NCI-H524 (cell line): Measurements from ENCODE around the gene C6orf52.

Experiments
- DNase-seq, 2 experiments: peaks; one replicate each; lab custom pipeline; 2025; lab: John Stamatoyannopoulos, UW

Gene C6orf52

DNA sequence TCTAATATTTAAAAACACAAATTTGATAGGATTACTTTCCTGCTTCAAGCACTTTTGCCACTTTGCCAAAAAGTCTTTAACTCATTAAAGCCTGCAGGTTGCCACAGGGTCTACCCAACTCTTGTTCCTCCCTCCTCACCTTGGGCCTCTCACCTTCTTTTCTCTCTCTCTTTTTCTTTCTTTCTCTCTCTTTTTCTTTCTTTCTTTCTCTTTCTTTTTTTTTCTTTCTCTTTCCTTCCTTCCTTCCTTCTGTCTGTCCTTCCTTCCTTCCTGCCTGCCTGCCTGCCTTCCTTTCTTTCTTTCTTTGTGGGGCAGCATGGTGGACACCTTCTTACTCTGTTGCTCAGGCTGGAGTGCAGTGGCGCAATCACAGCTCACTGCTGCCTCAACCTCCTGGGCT, 50.2 kb downstream of the C6orf52 start:
- no peak for DNase-seq

- no peak for DNase-seq
Measured at GRCh38 chr6:10643201-10643651, 51.2 kb downstream of the C6orf52 start.

- no peak for DNase-seq
Measured at GRCh38 chr6:10641528-10641927, 52.9 kb downstream of the C6orf52 start.

GRCh38 chr6:10640412-10640811, 54.0 kb downstream of the C6orf52 start:
- no peak for DNase-seq

DNA sequence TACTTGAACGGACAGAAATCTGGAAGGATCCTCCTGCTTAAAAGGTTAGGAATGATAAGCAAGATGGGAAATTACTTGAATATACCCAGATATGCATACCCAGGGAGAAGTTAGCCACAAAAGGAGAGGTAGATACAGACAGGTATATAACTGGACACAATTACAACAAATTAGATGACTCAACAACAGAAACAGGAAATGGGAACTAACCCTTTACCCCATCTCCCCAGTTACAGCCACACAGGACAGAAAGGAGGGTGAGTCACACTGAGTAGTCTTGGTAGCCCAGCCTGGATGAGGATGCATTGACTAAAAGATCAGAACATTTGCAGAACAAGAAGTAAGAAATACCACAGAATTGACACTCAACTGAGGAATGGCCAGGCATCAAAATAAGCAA, 61.2 kb downstream of the C6orf52 start:
- DNase-seq, result no peak

- DNase-seq, result no peak
Measured at GRCh38 chr6:10630178-10630577, 64.2 kb downstream of the C6orf52 start.

GRCh38 chr6:10627800-10628199, 66.6 kb downstream of the C6orf52 start:
- DNase-seq, result no peak

DNA sequence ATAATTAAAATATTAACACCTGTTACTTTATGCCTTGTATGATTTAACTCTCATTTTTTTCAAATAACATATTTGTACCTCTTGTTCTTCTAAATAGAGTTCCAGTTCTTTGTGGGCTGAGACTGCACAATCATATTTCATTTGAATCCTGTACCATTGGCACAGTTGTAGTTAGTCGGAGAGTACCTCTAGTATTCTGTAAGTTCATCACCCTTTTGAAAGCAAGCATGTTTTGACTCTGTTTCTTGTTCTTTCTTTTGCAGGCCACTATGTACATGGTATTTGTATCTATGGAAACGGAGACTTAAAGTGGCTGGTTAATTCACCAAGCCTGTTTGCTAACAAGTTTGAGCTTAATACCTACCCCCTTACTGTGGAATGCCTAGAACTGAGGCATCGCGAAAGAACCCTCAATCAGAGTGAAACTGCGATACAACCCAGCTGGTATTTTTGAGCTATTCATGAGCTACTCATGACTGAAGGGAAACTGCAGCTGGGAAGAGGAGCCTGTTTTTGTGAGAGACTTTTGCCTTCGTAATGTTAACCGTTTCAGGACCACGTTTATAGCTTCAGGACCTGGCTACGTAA, 68.2 kb downstream of the C6orf52 start:
- DNase-seq, result no peak

DNA sequence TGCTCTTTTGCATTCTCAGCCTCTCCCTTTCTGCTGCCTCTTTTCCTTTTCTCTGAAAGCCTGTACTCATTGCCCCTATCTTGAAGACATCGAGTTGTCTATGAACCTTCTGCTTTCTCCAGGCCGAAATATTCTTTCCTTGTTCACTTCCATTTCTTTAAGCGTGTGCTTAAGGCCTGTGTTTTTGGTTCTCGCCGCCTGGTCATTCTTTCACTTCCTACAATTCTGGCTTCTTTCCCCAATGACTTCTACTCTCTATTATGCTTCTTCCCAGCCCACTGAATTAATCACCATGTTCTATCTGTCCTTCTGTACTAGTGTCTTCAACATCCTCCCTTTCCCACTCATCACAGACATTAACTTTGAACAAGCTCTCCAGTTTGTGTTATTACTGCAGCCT, 69.6 kb downstream of the C6orf52 start:
- DNase-seq, result no peak

DNA sequence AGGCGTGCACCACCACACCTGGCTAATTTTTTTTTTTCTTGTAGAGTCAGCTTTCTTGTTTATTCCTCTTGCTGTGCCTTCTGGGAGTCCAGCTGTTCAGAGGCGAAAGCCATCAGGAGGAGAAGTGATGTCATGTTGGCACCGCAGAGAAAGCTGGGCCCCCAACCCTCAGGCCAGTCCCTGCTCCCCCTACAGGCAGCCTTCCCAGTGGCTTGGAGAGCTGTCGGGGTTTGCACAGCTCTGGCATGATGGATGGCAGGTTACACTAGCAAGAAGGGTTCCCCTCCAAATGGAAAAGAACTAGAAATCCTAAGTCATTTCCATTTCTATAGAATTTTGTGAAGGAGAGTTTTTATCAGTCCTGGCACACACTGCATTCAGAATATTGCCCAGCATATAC, 72.6 kb downstream of the C6orf52 start:
- no peak for DNase-seq
